Stimulated activated effector memory CD8-positive, alpha-beta T cell treated with anti-CD3 and anti-CD28 coated beads, Interleukin-12 subunit alpha, Interleukin-12 subunit beta, amount 100 ng/mL, for 72 hours (primary cell): Measurements from ENCODE around the gene C2orf92.

Experiments used
- ATAC-seq: fragments of 150-1000 bp; cut with Tn5 transposase; 2 replicates; pipeline ENCODE4 v1.10.0; 2021
- DNase-seq, 2 donors: peaks; one replicate each; pipeline ENCODE4 v3.0.0; 2021 to 2022; ENCODE audit warnings: low spot score in 2 of 2
- H3K27ac Mint-ChIP-seq: one replicate; pipeline ENCODE4 v1.8.0; 2022; ENCODE audit warnings: mild to moderate bottlenecking, mixed read lengths
- H3K36me3 Mint-ChIP-seq: one replicate; pipeline ENCODE4 v1.8.0; 2022; ENCODE audit warnings: mild to moderate bottlenecking, mixed read lengths
- H3K4me1 Mint-ChIP-seq: one replicate; pipeline ENCODE4 v1.8.0; 2022; ENCODE audit warnings: mixed read lengths
- H3K4me3 Mint-ChIP-seq: one replicate; pipeline ENCODE4 v1.8.0; 2022; ENCODE audit warnings: mild to moderate bottlenecking, mixed read lengths
- H3K9me3 Mint-ChIP-seq: one replicate; pipeline ENCODE4 v1.8.0; 2022; ENCODE audit warnings: mixed read lengths

C2orf92 gene

DNA sequence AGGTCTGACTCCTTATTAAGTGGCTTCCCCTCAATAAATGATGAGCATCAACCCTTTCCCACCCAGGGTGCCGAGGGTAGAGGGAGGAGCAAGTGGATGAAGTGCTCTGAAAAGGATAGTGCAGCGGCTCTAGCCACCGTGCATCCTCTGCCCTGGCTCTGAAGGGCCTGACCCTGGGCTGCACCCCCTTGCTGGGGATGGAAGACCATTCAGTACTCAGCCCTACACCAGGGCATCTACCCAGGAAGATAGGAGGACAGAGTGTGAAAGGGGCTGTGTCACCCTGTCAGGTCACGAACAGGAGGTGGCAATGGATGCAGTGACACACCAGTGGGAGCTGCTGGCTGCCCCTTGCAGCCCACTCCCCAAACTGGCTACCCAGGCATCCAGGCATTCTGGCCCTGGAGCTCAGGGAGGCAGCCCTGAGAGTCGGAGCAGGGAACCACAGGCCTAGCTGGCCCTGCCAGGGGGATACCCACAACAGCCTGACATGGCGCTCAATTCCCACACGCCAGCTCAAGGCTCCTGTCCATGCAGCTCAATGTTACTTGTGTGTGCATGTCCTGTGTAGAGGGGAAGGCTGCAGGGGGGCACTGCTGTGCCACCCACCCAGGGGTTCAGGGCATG, 13.3 kb upstream of the C2orf92 start:
- Mint-ChIP-seq H3K9me3 (no peaks in the 10 kb centered on the region), H3K36me3 (peaks cover 84% of the 10 kb centered on the region), H3K4me1 (peaks cover 45% of the 10 kb centered on the region), H3K4me3 (no peak overlapping the region), H3K27ac (no peak overlapping the region)
- ATAC-seq (no peak), DNase-seq (peak in 1 of 2 donors; percentile 46)

DNA sequence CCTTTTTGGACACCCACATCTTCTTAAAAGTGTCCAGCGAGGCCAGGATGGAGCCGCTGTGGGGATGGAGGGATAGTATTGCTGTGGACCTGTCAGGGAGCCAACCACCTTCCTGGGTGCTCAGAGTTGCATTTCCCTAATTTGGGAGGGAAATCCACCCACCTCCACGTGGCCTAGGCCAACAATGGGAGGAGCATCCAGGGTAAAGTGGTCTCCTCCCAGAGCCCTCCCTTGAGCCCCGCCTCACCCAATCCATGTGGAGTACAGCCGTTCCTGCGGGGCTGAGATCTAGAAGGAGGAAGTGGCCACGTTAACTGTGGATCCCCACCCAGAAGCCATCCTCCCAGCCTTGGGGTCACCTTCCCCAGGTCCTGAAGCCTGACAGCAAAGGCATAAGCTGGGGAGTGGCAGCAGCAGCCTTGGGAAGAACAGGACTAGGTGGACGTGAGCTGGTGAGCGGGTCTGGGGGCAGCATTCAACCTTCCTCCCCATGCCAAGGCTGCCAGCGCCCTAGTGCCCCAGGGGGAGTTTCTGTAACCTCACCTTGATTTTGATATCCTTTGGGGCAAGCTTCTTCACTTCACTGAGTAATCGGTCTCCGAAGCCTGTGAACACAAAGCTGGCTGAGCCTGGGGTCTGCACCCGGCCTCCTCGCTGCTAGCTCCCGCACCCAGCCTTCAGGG, 12.5 kb upstream of the C2orf92 start:
- DNase-seq, result peak in 1 of 2 donors; percentile 45
- no peak overlapping the region for H3K4me3 Mint-ChIP-seq
- H3K4me1 Mint-ChIP-seq, result peaks cover 51% of the 10 kb centered on the region
- peaks cover 82% of the 10 kb centered on the region for H3K36me3 Mint-ChIP-seq
- H3K27ac Mint-ChIP-seq, result peak overlapping the region; percentile 71
- ATAC-seq, result no peak
- H3K9me3 Mint-ChIP-seq, result no peaks in the 10 kb centered on the region

DNA sequence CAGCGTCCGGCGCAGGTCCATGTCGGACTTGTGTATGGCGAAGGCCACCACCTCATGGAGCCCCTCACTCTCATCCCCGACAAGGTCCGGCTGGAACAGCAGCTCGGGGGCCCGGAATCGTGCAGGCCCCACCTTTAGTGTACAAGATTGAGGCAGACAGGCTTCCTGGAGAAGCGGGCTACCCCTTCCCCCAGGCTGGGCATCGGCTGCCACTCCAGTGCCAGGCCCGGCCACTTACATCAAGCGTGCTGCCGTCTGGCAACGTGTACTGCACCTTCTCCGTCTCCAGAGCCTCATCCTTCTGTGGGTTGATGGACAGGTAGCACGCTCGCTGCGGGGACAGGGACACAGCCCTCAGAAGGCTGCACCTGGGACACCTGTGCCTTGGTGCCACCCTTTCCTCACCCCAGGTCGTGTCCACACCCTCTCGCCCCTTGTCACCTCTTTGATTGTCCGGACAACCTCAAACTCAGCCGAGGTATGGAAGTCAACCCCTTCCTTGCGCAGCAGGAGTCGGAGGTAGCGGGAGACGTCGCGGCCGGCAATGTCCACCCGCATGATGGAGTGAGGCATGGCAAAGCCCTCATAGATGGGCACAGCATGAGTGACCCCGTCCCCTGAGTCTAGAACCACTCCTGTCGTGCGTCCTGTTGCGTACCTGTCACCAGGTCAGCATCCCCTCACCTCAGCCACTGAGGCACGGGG, 11.4 kb upstream of the C2orf92 start:
- ATAC-seq, result no peak
- peak overlapping the region; percentile 71 for H3K27ac Mint-ChIP-seq
- H3K9me3 Mint-ChIP-seq, result no peaks in the 10 kb centered on the region
- peaks cover 62% of the 10 kb centered on the region for H3K4me1 Mint-ChIP-seq
- peaks cover 85% of the 10 kb centered on the region for H3K36me3 Mint-ChIP-seq
- peak in 1 of 2 donors; percentile 48 for DNase-seq
- no peak overlapping the region for H3K4me3 Mint-ChIP-seq

- Mint-ChIP-seq H3K36me3 (peaks cover 84% of the 10 kb centered on the region), H3K27ac (peak overlapping the region; percentile 71), H3K4me3 (no peak overlapping the region), H3K9me3 (no peaks in the 10 kb centered on the region), H3K4me1 (peaks cover 62% of the 10 kb centered on the region)
- DNase-seq (peak in 1 of 2 donors; percentile 45), ATAC-seq (no peak)
Measured at GRCh38 chr2:97658691-97659157, 10.8 kb upstream of the C2orf92 start.

- Mint-ChIP-seq H3K27ac (peak overlapping the region; percentile 40), H3K4me3 (no peak overlapping the region)
Measured at GRCh38 chr2:97659256-97660043, 10.1 kb upstream of the C2orf92 start.

DNA sequence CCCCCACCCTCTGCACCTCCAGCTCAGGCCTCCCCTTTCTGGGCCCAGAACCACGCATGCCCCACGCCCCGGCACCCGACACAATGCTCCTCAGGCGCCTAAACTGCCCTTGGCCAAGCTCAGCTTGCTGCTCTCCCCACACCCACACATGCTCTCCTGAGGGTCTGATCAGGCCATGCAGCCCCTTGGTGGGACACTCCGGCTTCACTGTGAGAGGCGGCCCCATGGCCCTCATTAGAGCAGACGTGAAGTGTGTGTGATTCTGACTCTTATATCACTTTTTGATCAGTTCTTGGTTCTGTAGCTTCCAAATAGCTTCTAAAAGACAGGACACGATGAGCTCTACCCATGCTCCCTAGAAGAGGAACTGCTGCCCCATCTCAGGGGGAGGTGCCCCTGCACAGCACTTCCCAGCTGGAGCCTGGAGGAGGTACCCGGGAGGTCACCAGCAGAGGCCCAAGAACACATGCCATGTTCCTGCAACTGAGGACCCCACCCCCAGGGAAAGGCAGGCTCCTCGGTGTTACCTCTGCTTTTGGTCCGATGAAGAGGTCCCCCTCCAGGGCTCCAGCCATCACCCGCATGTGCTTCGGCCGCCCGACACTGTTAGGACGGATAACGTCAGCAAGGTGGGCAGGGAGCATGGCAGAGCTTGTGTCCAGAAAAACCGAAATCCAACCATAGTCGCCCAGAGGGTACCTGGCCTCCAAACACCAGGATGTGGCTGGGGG, 9.3 kb upstream of the C2orf92 start:
- H3K27ac Mint-ChIP-seq, result peak overlapping the region; percentile 40
- no peak for ATAC-seq
- peak in 1 of 2 donors; percentile 47 for DNase-seq
- peaks cover 48% of the 10 kb centered on the region for H3K4me1 Mint-ChIP-seq
- H3K4me3 Mint-ChIP-seq, result no peak overlapping the region
- peaks cover 72% of the 10 kb centered on the region for H3K36me3 Mint-ChIP-seq
- H3K9me3 Mint-ChIP-seq, result no peaks in the 10 kb centered on the region

More at GRCh38 chr2:97659256-97660043, 10.1 kb upstream of the C2orf92 start:
- Mint-ChIP-seq H3K9me3 (no peaks in the 10 kb centered on the region), H3K36me3 (peaks cover 80% of the 10 kb centered on the region), H3K4me1 (peaks cover 56% of the 10 kb centered on the region)
- DNase-seq (peak in 1 of 2 donors; percentile 42), ATAC-seq (no peak)

GRCh38 chr2:97660775-97661389, 8.6 kb upstream of the C2orf92 start:
- no peak for DNase-seq
- no peaks in the 10 kb centered on the region for H3K9me3 Mint-ChIP-seq
- H3K27ac Mint-ChIP-seq, result peak overlapping the region; percentile 97
- peaks cover 73% of the 10 kb centered on the region for H3K36me3 Mint-ChIP-seq
- peak overlapping the region; percentile 92 for H3K4me3 Mint-ChIP-seq
- no peak for ATAC-seq
- H3K4me1 Mint-ChIP-seq, result peaks cover 43% of the 10 kb centered on the region

GRCh38 chr2:97661927-97662326, 7.6 kb upstream of the C2orf92 start:
- Mint-ChIP-seq H3K4me1 (peaks cover 43% of the 10 kb centered on the region), H3K36me3 (peaks cover 73% of the 10 kb centered on the region), H3K9me3 (no peaks in the 10 kb centered on the region), H3K27ac (peak overlapping the region; percentile 97), H3K4me3 (peak overlapping the region; percentile 92)
- ATAC-seq, result no peak
- DNase-seq, result no peak

DNA sequence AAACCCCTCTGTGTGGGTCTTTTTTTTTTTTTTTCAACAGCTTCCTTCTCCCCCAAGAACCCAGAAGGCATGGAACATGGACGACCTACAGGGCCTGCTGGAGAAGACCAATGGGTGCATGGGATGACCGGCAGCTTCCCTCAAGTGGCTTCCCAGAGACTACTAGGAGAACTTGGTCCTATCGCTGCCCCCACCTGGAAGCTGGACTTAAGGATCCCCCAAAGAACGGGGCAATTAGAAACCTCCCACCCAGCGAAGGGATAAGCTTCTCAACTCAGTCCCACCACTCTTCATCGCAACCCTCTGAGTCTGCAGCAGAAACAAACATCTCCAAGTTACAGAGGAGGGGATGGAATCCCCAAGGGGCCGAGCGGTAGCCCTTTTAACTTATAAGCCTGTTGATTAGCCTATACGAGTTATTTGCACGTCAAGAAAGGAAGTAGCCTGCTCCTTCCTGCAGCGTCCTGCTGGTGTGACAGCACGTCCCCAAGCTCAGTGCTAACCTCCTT, 7.1 kb upstream of the C2orf92 start:
- H3K36me3 Mint-ChIP-seq, result peaks cover 72% of the 10 kb centered on the region
- H3K27ac Mint-ChIP-seq, result peak overlapping the region; percentile 97
- H3K9me3 Mint-ChIP-seq, result no peaks in the 10 kb centered on the region
- H3K4me3 Mint-ChIP-seq, result peak overlapping the region; percentile 92
- peaks cover 43% of the 10 kb centered on the region for H3K4me1 Mint-ChIP-seq
- no peak for DNase-seq
- no peak for ATAC-seq

DNA sequence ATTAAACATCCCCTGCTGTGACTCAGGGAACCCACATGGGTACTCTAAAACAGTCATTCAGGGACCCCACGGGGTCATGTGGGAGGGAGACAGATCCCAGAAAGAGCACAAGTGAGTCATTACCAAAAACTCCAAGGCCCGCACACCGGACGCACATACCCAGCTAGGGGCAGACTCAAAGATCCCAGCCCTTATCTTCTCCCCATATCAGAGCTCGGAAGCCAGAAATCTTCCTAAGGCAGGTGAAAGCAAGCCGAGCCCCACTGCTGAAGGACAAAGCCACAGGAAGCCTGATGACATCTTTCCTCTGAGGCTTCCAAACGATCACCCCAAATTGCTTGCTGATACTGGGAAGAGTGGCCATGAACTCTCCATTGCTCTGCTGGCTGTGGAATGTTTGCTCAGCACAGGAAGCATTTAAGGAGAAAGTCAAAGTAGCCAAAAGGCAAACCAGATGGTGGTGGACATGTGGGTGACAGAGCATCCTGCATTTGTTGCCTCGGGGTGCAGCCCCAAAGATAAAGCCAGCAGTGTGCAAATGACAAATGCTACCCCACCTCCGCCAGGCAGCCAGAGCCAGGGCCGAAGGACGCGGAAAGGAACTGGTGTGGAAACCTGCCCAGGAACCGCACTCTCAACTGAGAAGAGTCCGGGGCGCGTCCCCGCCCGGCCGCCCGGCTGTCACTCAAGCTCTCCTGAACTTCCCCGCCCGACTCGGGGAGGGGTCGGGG, 6.5 kb upstream of the C2orf92 start:
- Mint-ChIP-seq H3K4me3 (peak overlapping the region; percentile 92), H3K4me1 (peaks cover 43% of the 10 kb centered on the region), H3K27ac (peak overlapping the region; percentile 97), H3K36me3 (peaks cover 68% of the 10 kb centered on the region), H3K9me3 (no peaks in the 10 kb centered on the region)
- ATAC-seq (peak; percentile 85), DNase-seq (peak; percentile 59 to 89)

- H3K9me3 Mint-ChIP-seq, result no peaks in the 10 kb centered on the region
- peaks cover 63% of the 10 kb centered on the region for H3K36me3 Mint-ChIP-seq
- H3K4me3 Mint-ChIP-seq, result peak overlapping the region; percentile 92
- peak overlapping the region; percentile 97 for H3K27ac Mint-ChIP-seq
- peaks cover 37% of the 10 kb centered on the region for H3K4me1 Mint-ChIP-seq
- ATAC-seq, result no peak
- no peak for DNase-seq
Measured at GRCh38 chr2:97663626-97663961, 5.9 kb upstream of the C2orf92 start.

- Mint-ChIP-seq H3K27ac (peak within 1 kb of the TSS; percentile 97), H3K4me1 (peaks cover 34% of the 10 kb centered on the region), H3K4me3 (peak within 1 kb of the TSS; percentile 92), H3K36me3 (peaks cover 58% of the 10 kb centered on the region), H3K9me3 (no peaks in the 10 kb centered on the region)
- ATAC-seq (peak; percentile 84), DNase-seq (peak; percentile 91 to 98)
Measured at GRCh38 chr2:97663962-97664635, 5.4 kb upstream of the C2orf92 start, which contains the start of gene ACTR1B. TSS of gene ACTR1B (minus strand) at chr2:97664044. CDS start at chr2:97663890, 154 bp downstream.

- H3K36me3 Mint-ChIP-seq, result peaks cover 54% of the 10 kb centered on the region
- H3K9me3 Mint-ChIP-seq, result no peaks in the 10 kb centered on the region
- H3K4me3 Mint-ChIP-seq, result peak overlapping the region; percentile 92
- no peak for ATAC-seq
- H3K27ac Mint-ChIP-seq, result peak overlapping the region; percentile 97
- DNase-seq, result no peak
- peaks cover 33% of the 10 kb centered on the region for H3K4me1 Mint-ChIP-seq
Measured at GRCh38 chr2:97664636-97664970, 4.9 kb upstream of the C2orf92 start.
